K562 (cell line): ENCODE results near the gene AUNIP. TPM values are rescaled to one million over a fixed set of nuclear protein-coding genes. Genes with fewer than 3 reads are reported as not detected.

Experiments used
- ARID1B ChIP-seq: fragments of 450-650 bp; IDR thresholded peaks from 2 replicates; pipeline ENCODE4 v1.6.1; 2016; ENCODE audit warnings: antibody characterized with exemption, mild to moderate bottlenecking, inconsistent platforms
- ATF7 ChIP-seq: fragments of 450-650 bp; IDR thresholded peaks from 2 replicates; pipeline ENCODE4 v1.7.1; 2014; ENCODE audit warnings: mild to moderate bottlenecking, moderate library complexity
- CHAMP1 ChIP-seq: fragments of 450-650 bp; IDR thresholded peaks from 2 replicates; pipeline ENCODE4 v1.6.1; 2016; ENCODE audit warnings: mild to moderate bottlenecking
- CTBP1 ChIP-seq: fragments of 450-650 bp; IDR thresholded peaks from 2 replicates; pipeline ENCODE4 v1.6.1; 2016; ENCODE audit warnings: borderline replicate concordance
- ELF4 ChIP-seq: fragments of 450-650 bp; formaldehyde crosslinking; IDR thresholded peaks from 2 replicates; pipeline ENCODE4 v1.4.0; 2022; ENCODE audit warnings: missing genetic modification characterization
- FOXA3 ChIP-seq, 2 experiments: fragments of 450-650 bp in 1 of 2; sonication (generic) in 1 of 2; formaldehyde crosslinking; IDR thresholded peaks in 1 of 2; conservative IDR thresholded peaks in 1 of 2; 2 replicates each; pipeline versions ENCODE4 v1.4.0 to v1.8.0; 2020 to 2022; ENCODE audit warnings: mild to moderate bottlenecking in 2 of 2, missing genetic modification reagents in 1 of 2
- KDM1A ChIP-seq, 2 experiments: fragments of 450-650 bp; IDR thresholded peaks; 2 replicates each; pipeline ENCODE4 v1.6.1; 2016; ENCODE audit warnings: mild to moderate bottlenecking in 2 of 2
- MTA2 ChIP-seq: fragments of 450-650 bp; IDR thresholded peaks from 2 replicates; pipeline ENCODE4 v1.6.1; 2016; ENCODE audit warnings: low read depth
- PHB2 ChIP-seq: fragments of 450-650 bp; IDR thresholded peaks from 2 replicates; pipeline ENCODE4 v1.6.1; 2017; ENCODE audit warnings: low read depth
- POLR2AphosphoS2 ChIP-seq: IDR thresholded peaks from 2 replicates; pipeline ENCODE4 v1.6.1; 2012; ENCODE audit warnings: low read length, improper control_type of control experiment
- PREB ChIP-seq: sonication (generic); formaldehyde crosslinking; IDR thresholded peaks from 2 replicates; pipeline ENCODE4 v1.8.1; 2023; ENCODE audit warnings: mild to moderate bottlenecking, missing genetic modification reagents
- PTTG1 ChIP-seq: fragments of 450-650 bp; IDR thresholded peaks from 2 replicates; pipeline ENCODE4 v1.6.1; 2016; ENCODE audit warnings: low read depth, mild to moderate bottlenecking, missing genetic modification characterization, missing compliant biosample characterization
- RBM22 ChIP-seq: fragments of 200-400 bp; formaldehyde crosslinking; IDR thresholded peaks from 2 replicates; pipeline ENCODE4 v1.6.1; 2018; ENCODE audit warnings: low read length, low read depth; ENCODE audit not compliant: poor library complexity, severe bottlenecking
- SREBF1 ChIP-seq: fragments of 150-350 bp; IDR thresholded peaks from 2 replicates; pipeline ENCODE4 v1.6.1; 2014; ENCODE audit warnings: antibody characterized with exemption, low read depth, low read length, borderline replicate concordance
- STAT5B ChIP-seq: fragments of 250-450 bp; sonication (Bioruptor Pico); IDR thresholded peaks from 2 replicates; pipeline ENCODE4 v1.8.0; 2021; ENCODE audit warnings: mild to moderate bottlenecking, inconsistent platforms
- ZBTB43 ChIP-seq: sonication (generic); formaldehyde crosslinking; IDR thresholded peaks from 2 replicates; pipeline ENCODE4 v1.8.0; 2023; ENCODE audit warnings: mild to moderate bottlenecking, missing genetic modification reagents
- ZNF212 ChIP-seq: fragments of 450-650 bp; formaldehyde crosslinking; IDR thresholded peaks from 2 replicates; pipeline ENCODE4 v1.4.0; 2020; ENCODE audit warnings: mild to moderate bottlenecking
- ZNF551 ChIP-seq: fragments of 250-450 bp; sonication (Bioruptor Pico); IDR thresholded peaks from 2 replicates; pipeline ENCODE4 v1.5.0; 2021; ENCODE audit warnings: mild to moderate bottlenecking, moderate library complexity
- ZNF584 ChIP-seq: fragments of 200-800 bp; sonication (Bioruptor generic); IDR thresholded peaks from 2 replicates; pipeline ENCODE4 v1.6.1; 2016; ENCODE audit warnings: low read depth, mild to moderate bottlenecking, missing genetic modification characterization, missing compliant biosample characterization
- ZNF668 ChIP-seq: fragments of 250-450 bp; sonication (Bioruptor Pico); IDR thresholded peaks from 2 replicates; pipeline ENCODE4 v1.8.0; 2022; ENCODE audit warnings: mild to moderate bottlenecking, inconsistent platforms
- ZNF695 ChIP-seq: fragments of 450-650 bp; formaldehyde crosslinking; IDR thresholded peaks from 2 replicates; pipeline ENCODE4 v1.4.0; 2020; ENCODE audit warnings: mild to moderate bottlenecking, moderate library complexity
- ZNF79 ChIP-seq: fragments of 250-450 bp; sonication (Bioruptor Pico); IDR thresholded peaks from 2 replicates; pipeline ENCODE4 v1.4.0; 2020; ENCODE audit warnings: low read depth, mild to moderate bottlenecking, moderate library complexity
- polyA plus RNA-seq, 8 experiments: library from polyadenylated mRNA; depleted of rRNA in 4 of 8; stranded (reverse) in 5 of 8; unstranded in 3 of 8; fragments of >200 nt; fragmentation: Nextera tagmentation in 2 of 8; fragmentation: Illumina TruSeq in 1 of 8; extraction: Ambion mirVana in 2 of 8; extraction: Trizol in 1 of 8; gene quantifications; 2 replicates each; pipeline versions ENCODE4 v1.2.1 to v1.2.3, GENCODE V29; 2011 to 2014; ENCODE audit warnings: inconsistent platforms in 1 of 8, missing spikeins in 1 of 8
- total RNA-seq, 7 experiments: library from RNA; depleted of rRNA in 6 of 7; stranded (reverse); fragments of >200 nt in 6 of 7; fragmentation: Illumina TruSeq in 2 of 7; extraction: Trizol in 2 of 7; gene quantifications; 2 replicates each; pipeline versions ENCODE4 v1.2.1 to v1.2.3, GENCODE V29; 2011 to 2021; ENCODE audit warnings: low replicate concordance in 1 of 7
- TF ChIP-seq, protein P1 (sequence below): fragments of 250-450 bp; sonication (Bioruptor Pico); IDR thresholded peaks from 2 replicates; pipeline ENCODE4 v1.5.0; 2021; ENCODE audit warnings: mild to moderate bottlenecking, moderate library complexity

AUNIP gene
- total and polyA plus RNA-seq, 9 of the 15 experiments (the other 6 are each of a cell fraction or from before 2014, with no cell fraction given): 12.1 to 53.8 (median 47.1) TPM

DNA sequence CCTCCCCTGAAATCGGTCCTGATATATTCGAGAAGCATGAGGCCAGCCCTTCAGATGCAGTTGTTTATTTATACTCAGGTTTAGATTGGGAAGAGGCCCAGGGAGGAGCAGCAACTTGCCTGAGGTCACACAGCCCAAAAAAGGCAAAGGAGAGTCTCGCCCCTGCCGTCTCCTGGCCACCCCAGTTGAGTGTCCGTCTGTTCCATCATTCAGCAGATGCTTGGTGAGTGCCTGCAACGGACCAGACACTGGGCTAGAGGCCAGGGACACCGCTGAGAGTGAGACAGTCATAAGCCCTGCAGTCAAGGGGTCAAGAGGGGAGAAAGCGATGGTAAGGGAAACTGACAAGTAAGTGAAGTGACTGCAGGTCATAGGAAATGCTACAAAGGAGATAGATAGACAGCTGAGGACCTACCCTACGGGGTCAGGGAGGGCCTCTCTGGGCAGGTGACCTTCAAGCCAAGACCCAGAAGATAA is 74.6 kb downstream of the AUNIP start (continued):
- TF ChIP-seq, protein P1, sequence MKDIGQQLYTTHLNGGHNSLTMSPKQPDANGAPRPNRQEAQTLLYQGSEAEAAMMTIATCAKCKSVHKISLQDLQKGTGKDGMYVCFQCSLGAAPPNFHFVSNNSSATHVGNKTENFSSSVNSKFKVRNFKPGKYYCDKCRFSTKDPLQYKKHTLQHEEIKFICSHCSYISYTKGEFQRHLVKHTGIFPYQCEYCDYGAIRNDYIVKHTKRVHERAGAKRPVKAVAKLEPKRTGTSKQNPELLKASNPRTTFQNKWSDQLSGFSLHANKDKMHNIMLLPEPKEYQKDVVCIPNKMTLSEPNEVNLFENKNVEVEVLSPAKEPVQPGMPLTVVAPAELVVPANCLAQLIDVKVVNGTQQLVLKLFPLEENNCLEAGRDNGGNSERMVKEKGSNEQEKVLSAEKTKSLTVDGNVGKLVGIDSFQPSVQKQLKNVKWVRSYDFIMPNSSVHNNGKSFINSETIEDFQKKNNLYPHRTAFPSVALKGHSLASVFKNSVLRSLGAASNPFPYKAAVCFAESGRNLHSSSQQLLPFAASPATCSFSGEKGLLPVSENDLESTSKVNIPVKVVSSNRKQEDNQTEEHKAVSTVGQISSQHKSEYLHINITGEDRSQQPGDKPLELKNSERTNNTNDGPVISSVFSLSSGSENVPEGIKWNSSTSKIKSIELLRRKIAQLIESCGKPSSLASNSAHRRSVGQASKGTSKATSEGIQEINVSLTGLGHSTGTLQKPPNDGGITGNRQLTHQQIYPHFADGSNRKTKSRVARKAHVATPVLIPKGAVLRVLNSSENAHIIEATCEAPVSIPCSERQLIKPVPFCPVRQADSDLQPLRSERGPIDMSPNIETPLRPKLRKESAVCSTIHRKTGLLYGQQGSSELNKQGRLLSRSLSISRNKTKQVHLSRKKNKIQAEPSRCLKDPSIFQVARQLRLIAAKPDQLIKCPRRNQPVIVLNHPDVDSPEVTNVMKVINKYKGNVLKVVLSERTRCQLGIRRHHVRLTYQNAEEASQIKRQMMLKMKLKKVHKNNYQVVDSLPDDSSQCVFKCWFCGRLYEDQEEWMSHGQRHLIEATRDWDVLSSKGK: no peak
- TF ChIP-seq ELF4 (CRISPR knock-in tag) (no peak), ARID1B (peak; percentile 55), PTTG1 (tag) (no peak), ZNF212 (CRISPR knock-in tag) (no peak), CHAMP1 (no peak), POLR2AphosphoS2 (no peak), ZNF584 (no peak), KDM1A (IDR thresholded peaks at IDR 0.05) (peak; percentile 47 to 77; a peak in 2 of 4 replicates), MTA2 (no peak), PHB2 (no peak), ZNF695 (CRISPR knock-in tag) (no peak), RBM22 (no peak), STAT5B (CRISPR knock-in tag) (no peak), ZNF79 (CRISPR knock-in tag) (no peak), FOXA3 (CRISPR knock-in tag; conservative IDR thresholded peaks at IDR 0.05 in 1 of 2, IDR thresholded peaks at IDR 0.05 in 1 of 2) (no peak), PREB (CRISPR knock-in tag) (no peak), ZNF551 (no peak), ZNF668 (CRISPR knock-in tag) (no peak), SREBF1 (no peak), CTBP1 (peak; percentile 68; the same call in 1 of the 2 replicates), ATF7 (no peak; the same call in 1 of the 2 replicates), ZBTB43 (CRISPR knock-in tag) (no peak)
